ENCODE measurements around the gene C17orf113. TPM values are rescaled to one million over a fixed set of nuclear protein-coding genes. Genes with fewer than 3 reads are reported as not detected.
"Not testable (repeated sequence)": the region's sequence is repeated elsewhere in the genome, so short reads cannot be mapped to it uniquely, and the experiment has no call there.

Gene C17orf113
- total and polyA plus RNA-seq, 9 donors: 0.93 to 1.8 (median 1.4) TPM

- Histone ChIP-seq H3K36me3 (ENCODE audit: control insufficient read depth, insufficient read depth, low read length) (peaks cover 12% of the 10 kb centered on the region), H3K27ac (ENCODE audit: low read length) (peak within 1 kb of the TSS; percentile 97), H3K4me1 (ENCODE audit: control insufficient read depth, insufficient read depth, low read length) (peaks cover 31% of the 10 kb centered on the region), H3K9me3 (replicated peaks; ENCODE audit: control insufficient read depth, low read depth, low read length) (no peaks in the 10 kb centered on the region), H3K4me3 (ENCODE audit: low read length) (peak within 1 kb of the TSS; percentile 63), H3K27me3 (ENCODE audit: control insufficient read depth, insufficient read depth, low read length) (no peaks in the 10 kb centered on the region)
- whole genome bisulfite sequencing (ENCODE audit: insufficient coverage): under 1% methylated on average over 54 of the region's 70 CpGs
- peak; percentile 98 for DNase-seq
Observed at GRCh38 chr17:42016941-42017865, 33.2 kb downstream of the C17orf113 start, which contains the start of gene DNAJC7. Gene DNAJC7 (minus strand): TSS chr17:42017439. CDS start chr17:42017416, 23 bp downstream.

- Histone ChIP-seq H3K4me1 (ENCODE audit: control insufficient read depth, insufficient read depth, low read length) (peaks cover 31% of the 10 kb centered on the region), H3K4me3 (ENCODE audit: low read length) (peak overlapping the region; percentile 63), H3K36me3 (ENCODE audit: control insufficient read depth, insufficient read depth, low read length) (peaks cover 8% of the 10 kb centered on the region), H3K9me3 (replicated peaks; ENCODE audit: control insufficient read depth, low read depth, low read length) (no peaks in the 10 kb centered on the region), H3K27ac (ENCODE audit: low read length) (peak overlapping the region; percentile 97), H3K27me3 (ENCODE audit: control insufficient read depth, insufficient read depth, low read length) (no peaks in the 10 kb centered on the region)
- DNase-seq: peak; percentile 39
- 19% methylated on average over 5 of the region's 12 CpGs for WGBS (ENCODE audit: insufficient coverage)
Observed at GRCh38 chr17:42016411-42016831, 34.0 kb downstream of the C17orf113 start.

GRCh38 chr17:42013740-42014139 is 36.7 kb downstream of the C17orf113 start:
- H3K36me3 ChIP-seq (ENCODE audit: control insufficient read depth, insufficient read depth, low read length); H3K27me3 ChIP-seq (ENCODE audit: control insufficient read depth, insufficient read depth, low read length); H3K4me3 ChIP-seq (ENCODE audit: low read length); DNase-seq; H3K27ac ChIP-seq (ENCODE audit: low read length); H3K9me3 ChIP-seq (replicated peaks; ENCODE audit: control insufficient read depth, low read depth, low read length): not testable (repeated sequence)
- H3K4me1 ChIP-seq (ENCODE audit: control insufficient read depth, insufficient read depth, low read length): peaks cover 20% of the 10 kb centered on the region
- 100% methylated on average over 1 of the region's 12 CpGs for WGBS (ENCODE audit: insufficient coverage)

GRCh38 chr17:42012363-42012762 is 38.0 kb downstream of the C17orf113 start:
- not testable (repeated sequence) for H3K4me3 ChIP-seq (ENCODE audit: low read length); H3K27ac ChIP-seq (ENCODE audit: low read length)
- peaks cover 11% of the 10 kb centered on the region for H3K4me1 ChIP-seq (ENCODE audit: control insufficient read depth, insufficient read depth, low read length)

GRCh38 chr17:42010898-42011516 is 39.4 kb downstream of the C17orf113 start:
- no peaks in the 10 kb centered on the region for H3K9me3 ChIP-seq (replicated peaks; ENCODE audit: control insufficient read depth, low read depth, low read length)
- no peak overlapping the region for H3K27ac ChIP-seq (ENCODE audit: low read length)
- H3K4me3 ChIP-seq (ENCODE audit: low read length): no peak overlapping the region
- H3K4me1 ChIP-seq (ENCODE audit: control insufficient read depth, insufficient read depth, low read length): peaks cover 7% of the 10 kb centered on the region
- H3K27me3 ChIP-seq (ENCODE audit: control insufficient read depth, insufficient read depth, low read length): no peaks in the 10 kb centered on the region
- WGBS (ENCODE audit: insufficient coverage): no CpG with 5 or more reads among the region's 3 CpGs
- peaks cover 5% of the 10 kb centered on the region for H3K36me3 ChIP-seq (ENCODE audit: control insufficient read depth, insufficient read depth, low read length)
- DNase-seq: no peak

More at GRCh38 chr17:42012363-42012762, 38.0 kb downstream of the C17orf113 start:
- not testable (repeated sequence) for H3K9me3 ChIP-seq (replicated peaks; ENCODE audit: control insufficient read depth, low read depth, low read length); H3K27me3 ChIP-seq (ENCODE audit: control insufficient read depth, insufficient read depth, low read length); H3K36me3 ChIP-seq (ENCODE audit: control insufficient read depth, insufficient read depth, low read length); DNase-seq
- WGBS (ENCODE audit: insufficient coverage): 100% methylated on average over 1 of the region's 4 CpGs

- H3K4me3 ChIP-seq (ENCODE audit: low read length); H3K27me3 ChIP-seq (ENCODE audit: control insufficient read depth, insufficient read depth, low read length); DNase-seq; H3K4me1 ChIP-seq (ENCODE audit: control insufficient read depth, insufficient read depth, low read length); H3K9me3 ChIP-seq (replicated peaks; ENCODE audit: control insufficient read depth, low read depth, low read length); H3K27ac ChIP-seq (ENCODE audit: low read length); H3K36me3 ChIP-seq (ENCODE audit: control insufficient read depth, insufficient read depth, low read length): not testable (repeated sequence)
- WGBS (ENCODE audit: insufficient coverage): 38% methylated on average over 1 of the region's 9 CpGs
Observed at GRCh38 chr17:42010266-42010680, 40.1 kb downstream of the C17orf113 start.

GRCh38 chr17:42009170-42009569 is 41.2 kb downstream of the C17orf113 start:
- H3K36me3 ChIP-seq (ENCODE audit: control insufficient read depth, insufficient read depth, low read length): peaks cover 3% of the 10 kb centered on the region
- no peaks in the 10 kb centered on the region for H3K9me3 ChIP-seq (replicated peaks; ENCODE audit: control insufficient read depth, low read depth, low read length)
- DNase-seq: no peak
- 60% methylated on average over 1 of the region's 4 CpGs for WGBS (ENCODE audit: insufficient coverage)
- H3K27ac ChIP-seq (ENCODE audit: low read length): no peak overlapping the region
- H3K4me1 ChIP-seq (ENCODE audit: control insufficient read depth, insufficient read depth, low read length): peaks cover 2% of the 10 kb centered on the region
- H3K27me3 ChIP-seq (ENCODE audit: control insufficient read depth, insufficient read depth, low read length): no peaks in the 10 kb centered on the region
- no peak overlapping the region for H3K4me3 ChIP-seq (ENCODE audit: low read length)

GRCh38 chr17:42005166-42005565 is 45.2 kb downstream of the C17orf113 start:
- no CpG with 5 or more reads among the region's 1 CpG for WGBS (ENCODE audit: insufficient coverage)
- H3K27ac ChIP-seq (ENCODE audit: low read length): no peak overlapping the region
- H3K4me3 ChIP-seq (ENCODE audit: low read length): no peak overlapping the region
- H3K27me3 ChIP-seq (ENCODE audit: control insufficient read depth, insufficient read depth, low read length): no peaks in the 10 kb centered on the region
- DNase-seq: no peak
- H3K36me3 ChIP-seq (ENCODE audit: control insufficient read depth, insufficient read depth, low read length): peaks cover 21% of the 10 kb centered on the region
- H3K9me3 ChIP-seq (replicated peaks; ENCODE audit: control insufficient read depth, low read depth, low read length): no peaks in the 10 kb centered on the region
- H3K4me1 ChIP-seq (ENCODE audit: control insufficient read depth, insufficient read depth, low read length): peaks cover 2% of the 10 kb centered on the region

- DNase-seq: no peak
- no peak overlapping the region for H3K27ac ChIP-seq (ENCODE audit: low read length)
- peaks cover 37% of the 10 kb centered on the region for H3K36me3 ChIP-seq (ENCODE audit: control insufficient read depth, insufficient read depth, low read length)
- H3K9me3 ChIP-seq (replicated peaks; ENCODE audit: control insufficient read depth, low read depth, low read length): no peaks in the 10 kb centered on the region
- 83% methylated on average over 2 of the region's 3 CpGs for WGBS (ENCODE audit: insufficient coverage)
- H3K27me3 ChIP-seq (ENCODE audit: control insufficient read depth, insufficient read depth, low read length): no peaks in the 10 kb centered on the region
- H3K4me3 ChIP-seq (ENCODE audit: low read length): no peak overlapping the region
- peaks cover 2% of the 10 kb centered on the region for H3K4me1 ChIP-seq (ENCODE audit: control insufficient read depth, insufficient read depth, low read length)
Observed at GRCh38 chr17:42002792-42003301, 47.6 kb downstream of the C17orf113 start.

GRCh38 chr17:42002175-42002791 is 48.1 kb downstream of the C17orf113 start:
- no CpG with 5 or more reads among the region's 7 CpGs for WGBS (ENCODE audit: insufficient coverage)
- Histone ChIP-seq H3K4me1 (ENCODE audit: control insufficient read depth, insufficient read depth, low read length) (peaks cover 2% of the 10 kb centered on the region), H3K9me3 (replicated peaks; ENCODE audit: control insufficient read depth, low read depth, low read length) (no peaks in the 10 kb centered on the region), H3K27me3 (ENCODE audit: control insufficient read depth, insufficient read depth, low read length) (no peaks in the 10 kb centered on the region), H3K27ac (ENCODE audit: low read length) (no peak overlapping the region), H3K4me3 (ENCODE audit: low read length) (no peak overlapping the region), H3K36me3 (ENCODE audit: control insufficient read depth, insufficient read depth, low read length) (peaks cover 43% of the 10 kb centered on the region)
- no peak for DNase-seq

All from muscle of leg (tissue), 11 donors.